Activated B cell treated with CpG ODN at 0.5 μM for 24 hours (primary cell): ENCODE results near the gene CCDC70. TPM values are rescaled to one million over a fixed set of nuclear protein-coding genes. Genes with fewer than 3 reads are reported as not detected.

Experiments used
- ATAC-seq: fragments of 200-7000 bp; cut with Tn5 transposase; one replicate; pipeline ENCODE4 v1.10.0; 2021; ENCODE audit warnings: low read depth, mild to moderate bottlenecking, moderate library complexity
- CTCF ChIA-PET: fragments of 350-600 bp; sonication (Branson Sonifier 250); formaldehyde crosslinking; loops from one replicate; lab custom pipeline; 2021; ENCODE audit warnings: antibody characterized with exemption; lab: Charles Lee
- POLR2A ChIA-PET: fragments of 350-600 bp; sonication (Branson Sonifier 250); formaldehyde crosslinking; loops from one replicate; lab custom pipeline; 2021; ENCODE audit warnings: antibody characterized with exemption; lab: Charles Lee
- DNase-seq: peaks from one replicate; pipeline ENCODE4 v3.0.0; 2022
- H3K27ac Mint-ChIP-seq: one replicate; pipeline ENCODE4 v1.8.0; 2020; ENCODE audit warnings: mixed read lengths
- H3K27me3 Mint-ChIP-seq: one replicate; pipeline ENCODE4 v1.8.0; 2021; ENCODE audit warnings: mixed read lengths
- H3K36me3 Mint-ChIP-seq: one replicate; pipeline ENCODE4 v1.8.0; 2021; ENCODE audit warnings: low read depth, mixed read lengths
- H3K4me1 Mint-ChIP-seq: one replicate; pipeline ENCODE4 v1.8.0; 2021; ENCODE audit warnings: mixed read lengths
- H3K4me3 Mint-ChIP-seq: one replicate; pipeline ENCODE4 v1.8.0; 2020; ENCODE audit warnings: mild to moderate bottlenecking, mixed read lengths
- H3K9me3 Mint-ChIP-seq: one replicate; pipeline ENCODE4 v1.8.0; 2020; ENCODE audit warnings: mixed read lengths
- intact Hi-C: fragments of 100-400 bp; cut with micrococcal nuclease; formaldehyde crosslinking; loops from one replicate; pipeline ENCODE4 v1.15.1; 2024
- total RNA-seq: library from RNA; stranded (reverse); gene quantifications from 2 replicates; pipeline ENCODE4 v1.2.3, GENCODE V29; 2022
- TF ChIP-seq, protein P1 (sequence below): fragments of 200-600 bp; IDR thresholded peaks from one replicate; pipeline ENCODE4 v1.8.0; 2022; ENCODE audit warnings: antibody characterized with exemption, mild to moderate bottlenecking

Gene CCDC70
- total RNA-seq, 1 donor from 2014 or later, result not detected

DNA sequence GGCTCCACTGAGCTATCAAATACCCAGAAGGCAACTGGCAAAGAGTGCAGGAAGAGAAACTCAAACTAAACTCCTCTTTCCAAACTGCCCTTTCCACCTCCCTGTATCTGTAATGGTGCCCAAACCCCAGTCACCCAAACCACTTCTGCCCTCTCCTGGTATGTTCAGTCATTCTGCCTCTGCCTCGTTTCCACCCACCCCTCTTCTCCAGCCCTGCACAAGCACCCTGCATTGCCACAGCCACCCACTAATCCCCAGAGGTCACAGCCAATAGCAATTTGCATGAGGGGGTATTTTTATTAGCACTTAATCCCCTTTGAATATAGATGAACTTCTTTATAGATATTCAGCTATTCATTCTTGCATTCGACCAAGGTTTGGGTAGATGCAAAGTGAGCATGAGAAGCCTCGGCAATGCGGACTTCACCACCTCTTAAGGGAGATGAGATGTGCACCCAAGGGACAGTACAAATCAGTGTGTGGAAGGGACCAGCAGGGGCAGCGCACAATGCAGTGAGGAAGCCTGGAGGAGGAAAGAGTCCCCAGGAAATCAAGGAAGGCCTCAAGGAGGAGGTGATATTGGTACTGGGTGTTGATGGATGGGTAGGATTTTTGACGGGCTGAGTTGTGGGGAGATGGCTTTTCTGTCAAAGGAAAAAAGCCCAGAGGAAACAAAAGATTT is 29.2 kb upstream of the CCDC70 start:
- ChIA-PET POLR2A (interaction anchor here (0.9 to 1.7 kb wide), 5 partner anchors 17 to 381 kb away, joined by 3 to 6 read pairs (median 3); partner anchors contain the start of gene INTS6), CTCF (interaction anchor here (0.8 to 3.3 kb wide), 11 partner anchors 10 to 707 kb away, joined by 3 to 56 read pairs (median 5); no protein-coding TSS in a partner anchor)
- TF ChIP-seq, protein P1, sequence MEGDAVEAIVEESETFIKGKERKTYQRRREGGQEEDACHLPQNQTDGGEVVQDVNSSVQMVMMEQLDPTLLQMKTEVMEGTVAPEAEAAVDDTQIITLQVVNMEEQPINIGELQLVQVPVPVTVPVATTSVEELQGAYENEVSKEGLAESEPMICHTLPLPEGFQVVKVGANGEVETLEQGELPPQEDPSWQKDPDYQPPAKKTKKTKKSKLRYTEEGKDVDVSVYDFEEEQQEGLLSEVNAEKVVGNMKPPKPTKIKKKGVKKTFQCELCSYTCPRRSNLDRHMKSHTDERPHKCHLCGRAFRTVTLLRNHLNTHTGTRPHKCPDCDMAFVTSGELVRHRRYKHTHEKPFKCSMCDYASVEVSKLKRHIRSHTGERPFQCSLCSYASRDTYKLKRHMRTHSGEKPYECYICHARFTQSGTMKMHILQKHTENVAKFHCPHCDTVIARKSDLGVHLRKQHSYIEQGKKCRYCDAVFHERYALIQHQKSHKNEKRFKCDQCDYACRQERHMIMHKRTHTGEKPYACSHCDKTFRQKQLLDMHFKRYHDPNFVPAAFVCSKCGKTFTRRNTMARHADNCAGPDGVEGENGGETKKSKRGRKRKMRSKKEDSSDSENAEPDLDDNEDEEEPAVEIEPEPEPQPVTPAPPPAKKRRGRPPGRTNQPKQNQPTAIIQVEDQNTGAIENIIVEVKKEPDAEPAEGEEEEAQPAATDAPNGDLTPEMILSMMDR, result no peak
- Mint-ChIP-seq H3K4me3 (no peak overlapping the region), H3K36me3 (no peaks in the 10 kb centered on the region), H3K9me3 (no peaks in the 10 kb centered on the region), H3K4me1 (peaks cover 31% of the 10 kb centered on the region), H3K27ac (no peak overlapping the region), H3K27me3 (peaks cover 7% of the 10 kb centered on the region)
- DNase-seq (no peak), ATAC-seq (peak; percentile 97)
- intact Hi-C loops, result loop anchor here (1.0 kb wide), 4 partner anchors 11 to 707 kb away; no protein-coding TSS in a partner anchor

DNA sequence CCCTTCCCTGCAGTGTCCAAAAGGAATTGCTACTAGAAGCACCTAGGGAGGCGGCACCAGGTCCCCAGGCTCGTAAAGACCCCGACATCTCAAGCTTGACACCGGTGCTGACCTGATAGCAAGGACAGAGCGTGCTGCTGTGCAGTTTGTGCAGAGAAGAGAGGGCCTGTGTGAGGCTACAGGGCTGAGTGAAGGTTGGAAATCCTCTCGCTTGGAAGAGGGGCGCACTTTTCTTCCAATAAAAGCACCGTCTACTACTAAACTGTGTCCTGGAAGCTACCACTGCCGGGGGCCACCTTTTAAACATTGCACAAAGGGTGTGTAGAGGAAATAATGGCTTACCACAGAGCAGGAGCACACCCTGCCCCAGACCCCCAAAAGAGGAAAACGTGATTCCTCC is 27.8 kb upstream of the CCDC70 start:
- ATAC-seq, result no peak
- TF ChIP-seq, protein P1, result no peak
- Mint-ChIP-seq H3K36me3 (no peaks in the 10 kb centered on the region), H3K27ac (no peak overlapping the region), H3K9me3 (no peaks in the 10 kb centered on the region), H3K4me3 (no peak overlapping the region), H3K4me1 (peaks cover 23% of the 10 kb centered on the region), H3K27me3 (peaks cover 2% of the 10 kb centered on the region)
- CTCF ChIA-PET, result interaction anchor here (1.3 to 3.3 kb wide), 4 partner anchors 18 to 708 kb away, joined by 4 to 56 read pairs (median 9); no protein-coding TSS in a partner anchor
- no peak for DNase-seq
- POLR2A ChIA-PET, result no interaction called here
- intact Hi-C loops, result no loop called here

DNA sequence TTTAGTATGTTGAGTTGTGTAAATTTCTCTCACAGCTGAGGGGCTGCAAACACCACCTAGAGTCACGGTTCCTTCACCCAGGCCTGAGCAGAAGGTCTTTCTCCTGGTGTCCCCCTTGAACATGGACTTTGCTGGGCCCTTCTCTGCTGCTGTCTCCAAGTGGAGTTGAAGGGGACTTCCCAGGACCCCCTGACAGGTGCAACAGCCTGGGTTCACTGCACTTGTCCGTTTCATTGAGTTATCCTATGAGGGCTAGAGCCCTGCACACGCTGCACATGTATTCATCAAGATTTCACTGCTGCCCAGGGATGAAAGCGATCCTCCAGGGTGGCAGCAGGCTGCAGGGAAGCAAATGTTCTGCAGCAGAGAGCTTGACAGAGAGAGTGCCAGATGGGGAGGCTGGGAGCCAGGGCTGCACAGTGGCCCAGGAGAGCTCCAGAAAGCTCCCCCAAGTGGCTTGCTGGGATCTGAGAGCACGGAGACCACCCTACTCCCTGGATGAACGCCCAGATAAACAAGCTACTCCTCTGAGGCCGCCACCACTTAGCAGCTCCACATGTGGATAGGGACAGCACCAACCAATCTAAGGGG is 27.1 kb upstream of the CCDC70 start:
- Mint-ChIP-seq H3K27me3 (peaks cover 2% of the 10 kb centered on the region), H3K36me3 (no peaks in the 10 kb centered on the region), H3K4me3 (no peak overlapping the region), H3K4me1 (peaks cover 17% of the 10 kb centered on the region), H3K27ac (no peak overlapping the region), H3K9me3 (no peaks in the 10 kb centered on the region)
- ChIA-PET CTCF (interaction anchor here (1.2 to 1.8 kb wide), 4 partner anchors 19 to 709 kb away, joined by 3 to 11 read pairs (median 6); no protein-coding TSS in a partner anchor), POLR2A (no interaction called here)
- DNase-seq, result no peak
- intact Hi-C loops, result no loop called here
- TF ChIP-seq, protein P1, result no peak
- ATAC-seq, result no peak

DNA sequence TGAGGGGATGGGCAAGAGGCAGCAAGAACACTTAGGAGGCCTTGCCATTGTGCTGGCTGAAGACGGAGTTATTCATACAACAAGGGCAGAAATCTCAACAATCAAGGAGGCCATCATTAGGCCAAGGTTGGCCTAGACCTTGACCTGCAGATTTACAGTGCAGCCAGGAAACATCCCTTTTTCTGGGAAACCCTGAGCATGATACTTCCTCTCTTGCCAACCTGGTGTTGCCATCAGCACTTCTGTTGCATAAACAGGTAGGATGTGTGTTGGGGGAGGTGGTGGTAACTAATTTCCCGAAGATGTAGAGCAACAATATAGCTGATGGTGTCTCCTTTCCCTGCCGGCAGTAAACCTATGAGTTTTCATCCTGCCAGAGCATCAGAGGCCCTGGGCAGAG is 24.8 kb upstream of the CCDC70 start:
- H3K4me3 Mint-ChIP-seq, result no peak overlapping the region
- TF ChIP-seq, protein P1, result no peak
- H3K27me3 Mint-ChIP-seq, result peaks cover 2% of the 10 kb centered on the region
- CTCF ChIA-PET, result no interaction called here
- intact Hi-C loops, result no loop called here
- no peaks in the 10 kb centered on the region for H3K9me3 Mint-ChIP-seq
- H3K36me3 Mint-ChIP-seq, result no peaks in the 10 kb centered on the region
- POLR2A ChIA-PET, result no interaction called here
- H3K4me1 Mint-ChIP-seq, result peaks cover 10% of the 10 kb centered on the region
- H3K27ac Mint-ChIP-seq, result no peak overlapping the region
- DNase-seq (no peak), ATAC-seq (no peak)

DNA sequence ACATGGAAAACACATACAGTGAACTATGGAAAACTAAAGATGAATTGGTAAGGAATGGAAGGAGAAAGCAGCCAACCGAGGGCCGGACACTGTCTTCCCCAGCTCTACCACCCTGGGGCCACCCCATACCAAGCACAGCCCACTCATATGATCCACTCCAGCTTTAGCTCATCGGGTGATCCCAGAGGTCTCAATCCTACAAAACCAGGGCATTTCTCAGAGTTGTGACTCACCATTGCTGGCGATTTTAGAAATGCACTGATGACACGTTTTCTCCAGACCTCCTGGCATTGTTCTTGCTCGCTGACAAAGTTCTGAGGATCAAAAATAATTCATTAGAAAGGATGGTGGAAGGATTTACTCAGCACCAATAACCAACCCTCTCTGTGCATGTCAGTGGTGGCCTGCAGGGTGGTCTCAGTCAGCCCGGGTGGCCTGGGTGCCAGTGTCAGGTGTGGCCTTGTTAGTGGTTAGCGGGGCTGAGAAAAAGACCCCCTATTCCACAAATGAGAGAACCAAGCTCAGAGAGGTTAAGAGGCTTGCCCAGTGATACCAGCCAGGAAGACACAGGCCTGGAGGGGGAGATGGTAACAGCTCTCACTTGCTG is 23.4 kb upstream of the CCDC70 start:
- POLR2A ChIA-PET, result no interaction called here
- DNase-seq, result no peak
- H3K4me3 Mint-ChIP-seq, result no peak overlapping the region
- intact Hi-C loops, result no loop called here
- ATAC-seq, result no peak
- CTCF ChIA-PET, result no interaction called here
- H3K9me3 Mint-ChIP-seq, result no peaks in the 10 kb centered on the region
- H3K36me3 Mint-ChIP-seq, result no peaks in the 10 kb centered on the region
- H3K27me3 Mint-ChIP-seq, result peaks cover 2% of the 10 kb centered on the region
- TF ChIP-seq, protein P1, result no peak
- no peaks in the 10 kb centered on the region for H3K4me1 Mint-ChIP-seq
- no peak overlapping the region for H3K27ac Mint-ChIP-seq
